IPS DF 6.9 (cell line): ENCODE results near the gene CDHR2.

ENCODE experiments used
- DNase-seq: peaks from one replicate; pipeline ENCODE4 v3.0.0-alpha.2; 2013; ENCODE audit warnings: low read depth, low spot score
- H3K27ac ChIP-seq: one replicate; pipeline ENCODE4 v1.5.1; 2013; ENCODE audit warnings: low read length, control low read depth
- H3K27me3 ChIP-seq: 2 replicates; pipeline ENCODE4 v1.6.1; 2013; ENCODE audit warnings: mild to moderate bottlenecking, low read length; ENCODE audit not compliant: control insufficient read depth, insufficient read depth
- H3K36me3 ChIP-seq: 2 replicates; pipeline ENCODE4 v1.6.1; 2013; ENCODE audit warnings: low read length; ENCODE audit not compliant: control insufficient read depth, insufficient read depth
- H3K4me1 ChIP-seq: 2 replicates; pipeline ENCODE4 v1.6.1; 2013; ENCODE audit warnings: low read length; ENCODE audit not compliant: control insufficient read depth, insufficient read depth
- H3K4me3 ChIP-seq: 2 replicates; pipeline ENCODE4 v1.5.1; 2013; ENCODE audit warnings: mild to moderate bottlenecking, low read length
- H3K9me3 ChIP-seq: 2 replicates; pipeline ENCODE4 v1.6.1; 2013; ENCODE audit warnings: low read length, inconsistent platforms; ENCODE audit not compliant: control insufficient read depth, insufficient read depth
- WGBS: extraction: QIAGEN DNeasy Blood & Tissue Kit; methylation state at CpG from one replicate; pipeline ENCODE4 v1.1.7; 2013; ENCODE audit warnings: mixed read lengths, missing lambda C conversion rate; ENCODE audit not compliant: insufficient read length, insufficient coverage; 5-methylcytosine and 5-hydroxymethylcytosine counted together

Gene CDHR2

DNA sequence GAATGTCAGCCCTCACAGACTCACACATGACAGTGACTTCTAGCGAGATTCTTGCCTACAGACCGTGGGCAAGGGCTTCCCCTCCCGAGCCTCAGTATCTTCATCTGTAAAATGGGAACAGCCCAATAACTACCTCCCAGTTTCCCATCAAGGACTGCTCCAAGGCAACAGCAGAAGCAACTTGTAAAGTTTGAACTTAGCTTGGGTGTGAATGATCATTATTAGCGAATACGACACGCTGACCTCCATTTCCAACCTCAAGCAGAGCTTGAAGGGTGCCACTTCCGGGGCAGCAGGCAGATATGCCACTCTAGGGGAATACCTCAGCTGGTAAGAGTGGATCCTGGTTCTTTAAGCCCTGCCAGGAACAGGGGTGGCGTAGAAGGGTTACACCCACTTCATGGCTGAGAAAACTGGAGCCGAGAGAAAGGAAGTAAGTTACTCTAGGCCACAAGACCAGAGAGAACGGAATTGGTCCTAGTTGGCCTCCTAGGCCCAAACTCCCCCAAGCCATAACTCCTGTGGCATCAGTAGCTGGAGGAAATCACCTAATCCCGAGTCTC, 14.0 kb upstream of the CDHR2 start:
- DNase-seq = no peak
- WGBS = no CpG with 5 or more reads among the region's 11 CpGs
- Histone ChIP-seq H3K4me1 (peaks cover 4% of the 10 kb centered on the region), H3K36me3 (peaks cover 29% of the 10 kb centered on the region), H3K27ac (no peak overlapping the region), H3K27me3 (no peaks in the 10 kb centered on the region), H3K9me3 (no peaks in the 10 kb centered on the region), H3K4me3 (peak overlapping the region; percentile 67; the same call in 1 of the 2 replicates)

DNA sequence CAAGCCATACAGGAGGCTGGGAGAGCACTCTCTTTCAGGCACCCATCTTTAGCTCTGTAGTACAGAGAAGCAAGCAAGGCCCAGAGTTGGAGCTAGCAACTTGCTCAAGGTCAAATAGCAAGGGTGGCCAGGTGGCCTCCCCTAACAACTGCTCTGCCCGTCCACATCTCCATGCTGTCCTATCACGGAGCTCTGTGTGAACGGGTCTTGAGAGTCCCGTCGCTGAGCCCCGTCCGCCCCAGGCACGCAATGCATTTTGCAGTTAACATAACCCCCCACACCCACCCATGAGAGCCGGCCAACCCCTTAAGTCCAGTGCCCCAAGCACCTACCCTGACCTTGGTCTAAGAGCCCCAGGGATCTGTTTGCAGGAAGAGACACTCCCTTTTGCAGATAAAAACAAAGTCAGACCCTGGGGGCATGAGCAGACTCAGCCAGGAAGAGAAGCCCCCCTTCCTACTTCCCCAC, 13.4 kb upstream of the CDHR2 start:
- H3K36me3 ChIP-seq = peaks cover 24% of the 10 kb centered on the region
- DNase-seq = no peak
- H3K27me3 ChIP-seq = no peaks in the 10 kb centered on the region
- peak overlapping the region; percentile 67; the same call in 1 of the 2 replicates for H3K4me3 ChIP-seq
- H3K4me1 ChIP-seq = peaks cover 4% of the 10 kb centered on the region
- WGBS = no CpG with 5 or more reads among the region's 9 CpGs
- H3K27ac ChIP-seq = no peak overlapping the region
- no peaks in the 10 kb centered on the region for H3K9me3 ChIP-seq

DNA sequence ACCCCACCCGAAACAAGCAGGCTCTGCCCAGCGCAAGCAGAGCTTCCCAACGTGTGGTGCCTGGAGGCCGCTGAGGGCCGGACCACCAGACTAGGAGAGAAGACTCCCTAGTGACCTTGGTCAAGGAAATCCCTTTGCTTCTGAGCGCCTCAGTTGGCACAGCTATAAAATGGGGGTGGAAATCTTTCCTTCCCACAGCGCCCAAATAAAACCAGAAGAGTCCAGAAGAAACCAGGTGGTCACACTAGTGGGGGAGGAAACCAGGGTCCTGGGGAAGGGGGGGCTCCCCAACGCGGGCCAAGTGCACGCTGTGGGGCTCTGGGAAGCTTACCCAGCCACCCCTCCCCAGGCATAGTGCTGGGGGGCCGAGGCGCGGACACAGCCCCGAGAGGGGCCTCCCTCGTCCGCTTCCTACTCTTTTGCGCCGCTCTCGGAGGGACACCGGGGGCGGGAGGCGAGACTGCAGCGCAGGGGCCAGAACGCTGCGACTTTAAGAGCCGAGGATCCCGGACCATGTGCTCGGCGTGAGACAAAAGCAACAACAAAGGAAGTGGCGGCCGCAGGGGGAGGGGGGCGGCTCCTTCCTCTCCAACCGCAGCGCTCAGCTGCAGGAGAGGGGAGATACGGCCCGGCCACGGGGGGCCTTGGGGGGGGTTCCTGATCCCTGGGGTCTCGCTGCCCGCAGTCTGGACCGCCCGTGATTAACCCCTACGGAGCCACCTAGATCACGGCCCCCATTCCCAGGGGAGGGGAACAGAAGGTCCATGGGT, 12.8 kb upstream of the CDHR2 start:
- no peak for DNase-seq
- Histone ChIP-seq H3K4me1 (peaks cover 6% of the 10 kb centered on the region), H3K9me3 (no peaks in the 10 kb centered on the region), H3K27me3 (no peaks in the 10 kb centered on the region), H3K4me3 (peak overlapping the region; percentile 67), H3K36me3 (peaks cover 18% of the 10 kb centered on the region), H3K27ac (no peak overlapping the region)
- WGBS = no CpG with 5 or more reads among the region's 43 CpGs

- peaks cover 11% of the 10 kb centered on the region for H3K4me1 ChIP-seq
- H3K27ac ChIP-seq = no peak within 1 kb of the TSS
- WGBS = no CpG with 5 or more reads among the region's 63 CpGs
- no peaks in the 10 kb centered on the region for H3K27me3 ChIP-seq
- peak within 1 kb of the TSS; percentile 67 for H3K4me3 ChIP-seq
- no peaks in the 10 kb centered on the region for H3K9me3 ChIP-seq
- peak; percentile 91 for DNase-seq
- peaks cover 11% of the 10 kb centered on the region for H3K36me3 ChIP-seq
Measured at GRCh38 chr5:176536902-176537553, 12.1 kb upstream of the CDHR2 start, which contains the start of gene RNF44. RNF44 (minus strand) TSS chr5:176537402; CDS start chr5:176532472, 4,930 bp downstream.

DNA sequence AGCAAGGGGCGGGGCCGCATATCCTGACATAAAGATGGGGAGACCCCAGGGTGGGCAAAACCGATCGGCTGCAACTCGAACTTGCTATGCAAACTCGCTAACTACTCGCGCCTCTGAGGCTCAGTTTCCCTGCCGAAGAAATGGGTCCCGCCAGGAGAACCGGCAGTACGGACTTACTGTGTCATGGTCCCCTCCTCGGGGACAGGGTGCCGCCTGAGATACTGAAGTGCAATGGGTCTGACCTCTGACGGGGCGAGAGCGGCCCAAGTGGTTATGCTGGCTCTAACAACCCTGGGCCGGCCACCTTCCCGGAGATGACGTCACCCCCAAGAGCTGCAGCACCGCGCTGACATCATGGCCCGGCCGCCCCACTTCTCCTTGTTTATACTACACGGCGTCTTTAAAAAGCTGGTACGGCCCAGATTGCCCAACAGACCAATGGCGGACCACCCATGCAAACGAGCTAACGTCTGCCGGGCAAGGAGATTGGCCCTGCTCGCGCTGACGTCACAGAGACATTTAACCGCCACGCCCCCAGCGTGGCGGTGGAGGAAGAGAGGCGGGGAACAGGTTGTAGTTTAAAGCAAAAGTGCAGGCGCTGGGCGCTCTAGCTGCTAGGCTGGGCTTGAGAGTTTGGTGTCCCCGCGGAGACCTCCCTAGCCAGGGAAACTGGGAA, 11.4 kb upstream of the CDHR2 start:
- H3K27ac ChIP-seq = no peak overlapping the region
- no peaks in the 10 kb centered on the region for H3K27me3 ChIP-seq
- H3K4me3 ChIP-seq = peak overlapping the region; percentile 67
- WGBS = no CpG with 5 or more reads among the region's 43 CpGs
- peak; percentile 97 for DNase-seq
- H3K4me1 ChIP-seq = peaks cover 12% of the 10 kb centered on the region
- H3K9me3 ChIP-seq = no peaks in the 10 kb centered on the region
- peaks cover 7% of the 10 kb centered on the region; the same call in 1 of the 2 replicates for H3K36me3 ChIP-seq

DNA sequence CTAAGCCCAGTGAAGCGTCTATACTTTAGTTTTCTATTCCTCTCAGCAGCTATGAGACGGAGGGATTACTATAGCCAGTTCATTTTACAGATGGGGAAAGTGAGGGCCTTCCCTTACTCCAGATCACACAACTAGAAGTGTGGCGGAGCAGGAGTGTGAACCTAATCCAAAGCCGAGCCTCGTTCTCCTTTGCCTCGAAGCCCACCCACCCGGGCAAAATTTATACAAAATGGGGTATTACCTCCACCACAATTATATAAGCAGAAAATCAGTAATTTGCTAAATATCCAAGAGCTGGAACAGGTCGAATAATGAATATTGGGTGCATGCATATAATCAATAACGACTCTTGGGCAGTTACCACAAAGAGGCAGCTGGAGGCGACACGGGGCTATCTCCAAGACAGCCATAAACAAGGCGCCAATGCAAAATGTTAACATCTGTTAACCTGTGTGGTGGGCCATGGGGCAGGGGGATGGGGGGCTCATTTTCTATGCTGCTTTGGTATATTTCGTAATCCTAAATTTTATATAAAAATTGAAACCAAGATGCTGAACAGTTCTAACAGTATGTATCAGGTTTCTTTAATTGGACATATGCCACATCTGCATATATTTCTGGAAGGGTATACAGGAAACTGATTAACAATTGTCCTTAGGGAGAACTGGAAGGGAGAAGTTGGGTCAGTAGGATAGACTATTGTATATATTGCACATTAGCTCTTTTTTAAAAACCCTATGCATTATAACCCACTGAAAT, 10.7 kb upstream of the CDHR2 start:
- no peak overlapping the region for H3K27ac ChIP-seq
- no peak for DNase-seq
- no CpG with 5 or more reads among the region's 13 CpGs for WGBS

GRCh38 chr5:176538989-176539384, 10.2 kb upstream of the CDHR2 start:
- H3K4me3 ChIP-seq = no peak overlapping the region
- no peak for DNase-seq
- peaks cover 4% of the 10 kb centered on the region; the same call in 1 of the 2 replicates for H3K36me3 ChIP-seq
- no CpG with 5 or more reads among the region's 5 CpGs for WGBS
- peaks cover 12% of the 10 kb centered on the region for H3K4me1 ChIP-seq
- no peaks in the 10 kb centered on the region for H3K27me3 ChIP-seq
- H3K9me3 ChIP-seq = no peaks in the 10 kb centered on the region
- H3K27ac ChIP-seq = no peak overlapping the region

More for the DNA sequence above, 10.7 kb upstream of the CDHR2 start:
- Histone ChIP-seq H3K36me3 (peaks cover 4% of the 10 kb centered on the region; the same call in 1 of the 2 replicates), H3K9me3 (no peaks in the 10 kb centered on the region), H3K4me1 (peaks cover 12% of the 10 kb centered on the region), H3K27me3 (no peaks in the 10 kb centered on the region), H3K4me3 (peak overlapping the region; percentile 10; the same call in 1 of the 2 replicates)

DNA sequence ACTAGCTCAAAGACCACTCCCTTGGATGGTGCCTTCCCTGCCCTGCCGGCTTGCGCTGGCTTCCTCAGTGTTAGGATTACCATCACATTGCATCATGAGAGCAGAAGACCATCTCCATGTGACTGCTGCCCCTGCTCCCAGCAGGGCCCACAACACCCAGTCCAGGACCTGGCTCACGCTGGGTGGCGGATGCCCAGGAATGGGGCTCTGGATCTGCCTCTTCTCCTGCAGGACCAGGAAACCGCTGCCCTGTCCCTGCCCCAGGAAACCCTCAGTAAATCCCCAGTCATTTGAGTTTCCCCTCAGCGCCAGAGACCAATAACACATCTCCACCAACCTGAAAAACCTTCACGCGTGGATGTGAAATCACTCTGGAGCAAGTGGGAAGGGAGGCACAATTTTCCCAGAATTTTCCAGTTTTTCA, 8.7 kb upstream of the CDHR2 start:
- DNase-seq = no peak
- H3K4me3 ChIP-seq = no peak overlapping the region
- H3K36me3 ChIP-seq = no peaks in the 10 kb centered on the region
- no peaks in the 10 kb centered on the region for H3K9me3 ChIP-seq
- WGBS = no CpG with 5 or more reads among the region's 8 CpGs
- H3K27me3 ChIP-seq = no peaks in the 10 kb centered on the region
- H3K4me1 ChIP-seq = peaks cover 8% of the 10 kb centered on the region
- no peak overlapping the region for H3K27ac ChIP-seq

DNA sequence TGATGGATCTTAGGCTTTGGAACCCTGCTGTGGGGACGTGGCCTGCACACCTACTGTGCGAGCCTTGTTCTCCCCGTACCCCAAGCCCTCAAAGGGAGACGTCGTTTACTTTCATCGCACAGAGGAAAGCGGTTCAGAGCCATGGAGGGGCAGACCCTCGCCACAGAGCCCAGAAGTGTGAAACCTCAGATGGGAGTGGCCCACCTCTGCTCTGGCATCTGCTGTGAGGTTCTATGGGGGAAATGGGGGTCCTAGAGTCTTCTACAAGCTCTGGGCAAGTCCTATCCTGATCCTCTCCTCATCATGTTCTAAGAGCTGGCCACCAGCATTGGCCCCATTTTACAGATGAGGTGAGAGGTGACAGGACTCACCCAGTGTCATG, 8.2 kb upstream of the CDHR2 start:
- Histone ChIP-seq H3K4me1 (peaks cover 8% of the 10 kb centered on the region), H3K4me3 (no peak overlapping the region), H3K9me3 (no peaks in the 10 kb centered on the region), H3K27ac (no peak overlapping the region), H3K36me3 (no peaks in the 10 kb centered on the region), H3K27me3 (no peaks in the 10 kb centered on the region)
- WGBS = no CpG with 5 or more reads among the region's 8 CpGs
- DNase-seq = no peak
